BJ (cell line): Measurements from ENCODE around the gene HLF. TPM values are rescaled to one million over a fixed set of nuclear protein-coding genes. Genes with fewer than 3 reads are reported as not detected.
A peak's percentile ranks its signal among the peaks of the same experiment; 100 is the strongest.

Experiments
- CTCF ChIA-PET: fragments of 350-600 bp; formaldehyde crosslinking; extraction: SDS; loops from one replicate; lab custom pipeline; 2021; ENCODE audit warnings: antibody characterized with exemption, inconsistent platforms; lab: Yijun Ruan, JAX
- POLR2A ChIA-PET: fragments of 300-600 bp; sonication (Branson Sonifier 250); formaldehyde crosslinking; extraction: SDS; loops from one replicate; lab custom pipeline; 2021; ENCODE audit warnings: antibody characterized with exemption; lab: Charles Lee
- DNase-seq: peaks from one replicate; pipeline ENCODE4 v3.0.0-alpha.2; 2011; ENCODE audit warnings: low read depth
- H3K27me3 ChIP-seq: 2 replicates; pipeline ENCODE4 v1.6.0; 2011; ENCODE audit warnings: low read length; ENCODE audit not compliant: control insufficient read depth, insufficient read depth
- H3K36me3 ChIP-seq: 2 replicates; pipeline ENCODE4 v1.5.1; 2011; ENCODE audit warnings: low read length; ENCODE audit not compliant: control insufficient read depth, insufficient read depth
- H3K4me3 ChIP-seq: 2 replicates; pipeline ENCODE4 v1.5.1; 2011; ENCODE audit warnings: low read depth, mild to moderate bottlenecking, control low read depth, low read length
- polyA plus RNA-seq: library from polyadenylated mRNA; depleted of rRNA; stranded (reverse); fragments of >200 nt; gene quantifications from 2 replicates; pipeline ENCODE4 v1.2.3, GENCODE V29; 2011
- TF ChIP-seq, protein P1 (sequence below): IDR thresholded peaks from 2 replicates; pipeline ENCODE4 v1.5.1; 2011; ENCODE audit warnings: low read depth, mild to moderate bottlenecking, control low read depth, inconsistent platforms, low read length, moderate library complexity; ENCODE audit not compliant: insufficient read depth

The HLF gene
- polyA plus RNA-seq, 1 experiment: not detected

DNA sequence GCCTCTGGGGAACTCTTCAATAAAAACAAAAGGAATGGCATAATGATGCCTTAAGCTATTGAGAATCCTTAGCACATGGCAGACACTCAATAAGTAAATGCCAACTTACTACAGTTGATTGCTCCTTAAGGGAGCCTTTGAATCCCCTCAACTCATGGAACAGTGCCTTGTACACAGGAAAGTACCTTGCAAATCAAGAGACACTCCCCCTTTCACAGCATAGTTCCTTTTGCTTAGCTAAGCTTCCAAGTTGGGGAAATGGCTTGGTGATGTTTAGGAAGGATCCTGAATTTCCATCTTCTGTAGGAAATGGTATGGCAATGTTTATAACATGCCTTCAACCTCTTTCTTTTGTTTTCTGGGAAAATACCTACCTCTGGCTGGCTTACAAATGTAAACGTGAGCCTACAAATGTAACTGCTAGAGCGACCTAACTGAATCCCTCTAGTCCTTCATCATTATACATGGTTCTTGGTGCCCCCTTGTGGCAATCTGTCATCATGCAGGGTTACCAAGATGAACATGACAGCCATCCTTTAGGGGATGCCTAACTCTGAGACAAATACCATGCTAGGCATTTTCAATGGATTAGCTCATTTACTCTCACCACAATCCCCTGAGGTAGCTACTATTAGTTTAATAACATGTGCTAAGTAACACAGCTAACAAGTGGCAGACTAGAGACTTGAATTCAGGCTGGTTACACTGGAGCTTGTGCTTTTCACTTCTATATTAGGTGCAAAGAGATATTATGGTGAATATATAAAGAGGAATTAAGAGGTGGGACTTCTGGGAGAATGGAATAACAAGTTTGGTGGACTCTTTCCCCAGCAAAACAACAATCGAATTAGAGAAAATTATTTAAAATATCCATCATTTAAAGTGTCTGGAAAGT lies 91.9 kb downstream of the HLF start:
- H3K27me3 ChIP-seq: no peaks in the 10 kb centered on the region
- ChIA-PET POLR2A (no interaction called here), CTCF (interaction anchor here (0.6 to 7.8 kb wide), 32 partner anchors 8 to 378 kb away, joined by 3 to 63 read pairs (median 4); partner anchors contain the start of gene SMIM36)
- TF ChIP-seq, protein P1, sequence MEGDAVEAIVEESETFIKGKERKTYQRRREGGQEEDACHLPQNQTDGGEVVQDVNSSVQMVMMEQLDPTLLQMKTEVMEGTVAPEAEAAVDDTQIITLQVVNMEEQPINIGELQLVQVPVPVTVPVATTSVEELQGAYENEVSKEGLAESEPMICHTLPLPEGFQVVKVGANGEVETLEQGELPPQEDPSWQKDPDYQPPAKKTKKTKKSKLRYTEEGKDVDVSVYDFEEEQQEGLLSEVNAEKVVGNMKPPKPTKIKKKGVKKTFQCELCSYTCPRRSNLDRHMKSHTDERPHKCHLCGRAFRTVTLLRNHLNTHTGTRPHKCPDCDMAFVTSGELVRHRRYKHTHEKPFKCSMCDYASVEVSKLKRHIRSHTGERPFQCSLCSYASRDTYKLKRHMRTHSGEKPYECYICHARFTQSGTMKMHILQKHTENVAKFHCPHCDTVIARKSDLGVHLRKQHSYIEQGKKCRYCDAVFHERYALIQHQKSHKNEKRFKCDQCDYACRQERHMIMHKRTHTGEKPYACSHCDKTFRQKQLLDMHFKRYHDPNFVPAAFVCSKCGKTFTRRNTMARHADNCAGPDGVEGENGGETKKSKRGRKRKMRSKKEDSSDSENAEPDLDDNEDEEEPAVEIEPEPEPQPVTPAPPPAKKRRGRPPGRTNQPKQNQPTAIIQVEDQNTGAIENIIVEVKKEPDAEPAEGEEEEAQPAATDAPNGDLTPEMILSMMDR: peak; percentile 86
- H3K36me3 ChIP-seq: no peaks in the 10 kb centered on the region
- H3K4me3 ChIP-seq: no peak overlapping the region
- no peak for DNase-seq

DNA sequence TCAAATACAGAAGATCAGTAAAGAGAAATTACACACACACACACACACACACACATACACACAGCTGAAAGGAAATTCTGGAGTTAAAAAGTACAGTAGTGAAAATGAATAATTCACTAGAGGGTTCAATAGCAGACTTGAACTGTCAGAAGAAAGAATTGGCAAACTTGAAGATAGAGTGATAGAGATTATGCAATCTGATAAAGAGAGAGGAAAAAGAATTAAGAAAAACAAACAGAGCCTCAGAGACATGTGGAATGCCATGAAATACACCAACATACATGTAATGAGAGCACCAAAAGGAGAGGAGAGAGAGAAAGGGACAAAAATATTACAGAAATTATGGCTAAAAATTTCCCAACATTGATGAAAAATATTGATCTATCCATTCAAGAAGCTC lies 96.2 kb downstream of the HLF start:
- H3K4me3 ChIP-seq: no peak overlapping the region
- POLR2A ChIA-PET: interaction anchor here (0.6 kb wide), 1 partner anchor 151 kb away, joined by 3 read pairs; no protein-coding TSS in a partner anchor
- H3K27me3 ChIP-seq: no peaks in the 10 kb centered on the region
- DNase-seq: no peak
- TF ChIP-seq, protein P1: no peak
- CTCF ChIA-PET: interaction anchor here (7.8 kb wide), 1 partner anchor 13 kb away, joined by 63 read pairs; no protein-coding TSS in a partner anchor
- H3K36me3 ChIP-seq: no peaks in the 10 kb centered on the region

DNA sequence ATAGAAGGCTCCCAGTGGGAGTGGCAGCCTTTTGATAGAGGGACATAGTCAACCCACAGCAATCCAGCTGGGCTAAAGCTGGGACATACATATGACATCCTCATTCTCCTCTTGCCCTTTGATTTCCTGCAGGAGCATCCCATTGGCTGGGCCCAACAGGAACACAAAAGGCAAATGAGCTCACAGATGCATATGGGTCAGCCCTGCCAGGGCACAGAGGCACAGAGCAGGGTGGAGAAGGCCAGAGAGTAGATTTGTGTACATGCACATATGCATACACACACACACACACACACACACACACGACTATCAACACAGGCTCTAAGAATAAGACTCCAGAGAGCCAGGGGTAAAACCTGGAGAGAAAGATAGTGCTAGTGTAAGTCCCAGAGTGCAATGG lies 98.3 kb downstream of the HLF start:
- DNase-seq: no peak
- POLR2A ChIA-PET: no interaction called here
- TF ChIP-seq, protein P1: no peak
- no peaks in the 10 kb centered on the region for H3K36me3 ChIP-seq
- CTCF ChIA-PET: interaction anchor here (1.0 to 7.8 kb wide), 4 partner anchors 10 to 150 kb away, joined by 3 to 63 read pairs (median 4); no protein-coding TSS in a partner anchor
- H3K4me3 ChIP-seq: no peak overlapping the region
- H3K27me3 ChIP-seq: no peaks in the 10 kb centered on the region

DNA sequence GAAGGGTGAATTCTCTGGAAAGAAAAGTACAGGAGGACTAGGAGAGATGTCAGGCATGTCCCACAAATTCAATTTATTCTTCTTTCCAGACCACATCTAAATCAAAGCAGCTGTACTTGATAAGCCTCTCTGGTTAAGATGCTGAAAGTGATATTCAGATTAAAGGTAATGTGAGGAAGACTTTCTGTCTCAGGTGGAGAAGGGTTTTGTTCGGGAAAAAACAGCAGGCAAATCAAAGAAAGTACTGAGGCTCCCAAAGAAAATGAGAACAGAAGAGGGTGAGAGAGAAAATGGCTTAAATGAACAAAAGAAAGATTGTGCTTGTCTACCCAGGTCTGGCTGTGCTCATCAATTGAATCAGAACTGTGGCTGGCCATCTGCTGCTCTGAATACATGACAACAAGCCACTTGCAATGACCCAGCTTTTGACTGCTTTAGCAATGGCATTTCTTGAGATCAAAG lies 101.3 kb downstream of the HLF start:
- TF ChIP-seq, protein P1: no peak
- no peak for DNase-seq
- Histone ChIP-seq H3K36me3 (no peaks in the 10 kb centered on the region), H3K4me3 (no peak overlapping the region), H3K27me3 (no peaks in the 10 kb centered on the region)
- ChIA-PET POLR2A (no interaction called here), CTCF (interaction anchor here (1.5 to 3.2 kb wide), 3 partner anchors 9 to 148 kb away, joined by 6 to 16 read pairs (median 7); no protein-coding TSS in a partner anchor)

DNA sequence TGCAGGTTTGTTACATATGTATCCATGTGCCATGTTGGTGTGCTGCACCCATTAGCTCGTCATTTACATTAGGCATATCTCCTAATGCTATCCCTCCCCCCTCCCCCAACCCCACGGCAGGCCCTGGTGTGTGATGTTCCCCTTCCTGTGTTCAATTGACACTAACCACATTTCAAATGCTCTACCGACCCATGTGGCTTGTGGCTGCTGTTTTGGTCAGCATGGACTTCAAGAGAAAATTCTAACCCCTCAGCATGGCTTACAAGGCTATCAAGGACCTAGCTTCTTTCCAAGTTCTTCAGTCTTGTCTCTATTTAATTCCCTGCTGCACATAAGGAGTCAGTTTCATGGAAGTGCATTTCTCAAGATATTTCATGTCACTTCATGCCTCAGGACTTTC lies 103.9 kb downstream of the HLF start:
- ChIA-PET CTCF (interaction anchor here (0.5 to 3.2 kb wide), 2 partner anchors 12 to 26 kb away, joined by 3 to 16 read pairs; no protein-coding TSS in a partner anchor), POLR2A (no interaction called here)
- DNase-seq: no peak
- Histone ChIP-seq H3K36me3 (no peaks in the 10 kb centered on the region), H3K4me3 (no peak overlapping the region), H3K27me3 (no peaks in the 10 kb centered on the region)
- TF ChIP-seq, protein P1: no peak
